Measurements from ENCODE around the gene ADGRE3. TPM values are rescaled to one million over a fixed set of nuclear protein-coding genes. Genes with fewer than 3 reads are reported as not detected.

Gene ADGRE3
- total RNA-seq, 1 experiment from 2014 or later = not detected

- Histone ChIP-seq H3K4me1 (replicated peaks) (no peaks in the 10 kb centered on the region), H3K27ac (no peak overlapping the region), H3K36me3 (0 out of 2 replicates have a peak, but pooled peaks cover 3% of the 10 kb centered on the region), H3K9me3 (replicated peaks) (no peaks in the 10 kb centered on the region; the same call in 1 of the 2 replicates), H3K27me3 (replicated peaks) (peaks cover 17% of the 10 kb centered on the region), H3K4me3 (no peak overlapping the region)
- no peak for DNase-seq (ENCODE audit: low read depth in 1 of 2, low spot score in 2 of 2)
Observed at GRCh38 chr19:14686411-14686810, 11.8 kb upstream of the ADGRE3 start.

DNA sequence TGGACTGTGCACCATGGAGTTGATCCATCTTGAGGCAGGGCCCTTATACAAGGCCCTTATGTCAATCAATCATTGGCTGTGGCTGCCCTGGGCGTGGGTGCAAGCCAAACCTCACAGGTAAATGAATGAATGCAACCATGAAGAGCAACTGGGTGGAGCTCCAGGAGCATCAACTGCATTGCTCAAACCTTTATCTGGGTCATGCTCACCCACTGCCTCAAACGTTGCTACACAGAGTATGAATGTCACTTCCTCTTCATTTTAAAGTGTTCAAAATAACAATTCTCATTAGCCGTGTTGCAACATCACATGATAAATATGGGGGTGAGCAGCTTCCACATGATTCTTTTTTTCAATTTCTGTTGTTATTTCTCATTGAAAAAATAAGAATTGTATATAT is 8.8 kb upstream of the ADGRE3 start:
- no peak overlapping the region for H3K4me3 ChIP-seq
- H3K27me3 ChIP-seq (replicated peaks) = peaks cover 17% of the 10 kb centered on the region
- no peaks in the 10 kb centered on the region for H3K36me3 ChIP-seq
- no peak for DNase-seq (ENCODE audit: low read depth in 1 of 2, low spot score in 2 of 2)
- no peak overlapping the region for H3K27ac ChIP-seq
- H3K9me3 ChIP-seq (replicated peaks) = no peaks in the 10 kb centered on the region; the same call in 1 of the 2 replicates
- no peaks in the 10 kb centered on the region for H3K4me1 ChIP-seq (replicated peaks)

- DNase-seq (ENCODE audit: low read depth in 1 of 2, low spot score in 2 of 2) = no peak
- Histone ChIP-seq H3K4me1 (replicated peaks) (no peaks in the 10 kb centered on the region), H3K27ac (no peak overlapping the region), H3K4me3 (no peak overlapping the region), H3K36me3 (no peaks in the 10 kb centered on the region), H3K9me3 (replicated peaks) (no peaks in the 10 kb centered on the region; the same call in 1 of the 2 replicates), H3K27me3 (replicated peaks) (peaks cover 17% of the 10 kb centered on the region)
Observed at GRCh38 chr19:14682084-14682483, 7.4 kb upstream of the ADGRE3 start.

DNA sequence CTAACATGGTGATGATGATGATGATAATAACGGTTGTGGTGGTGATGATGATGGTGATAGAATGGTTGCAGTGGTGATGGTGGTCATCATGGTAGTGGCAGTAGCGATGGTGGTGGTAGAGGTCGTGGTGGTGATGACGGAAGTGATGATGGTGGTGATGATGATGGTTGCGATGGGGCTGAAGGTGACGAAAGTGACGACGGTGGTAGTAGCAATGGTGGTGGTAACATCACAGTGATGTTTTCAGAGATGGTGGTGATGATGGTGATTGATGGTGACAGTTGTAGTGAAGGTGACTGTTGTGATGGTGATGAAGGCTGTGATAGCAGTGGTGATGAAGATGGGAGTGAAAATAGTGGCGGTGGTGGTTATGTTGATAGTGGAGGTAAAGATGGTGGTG is 3.6 kb upstream of the ADGRE3 start:
- H3K4me3 ChIP-seq = no peak overlapping the region
- no peak overlapping the region for H3K27ac ChIP-seq
- H3K4me1 ChIP-seq (replicated peaks) = no peaks in the 10 kb centered on the region
- DNase-seq (ENCODE audit: low read depth in 1 of 2, low spot score in 2 of 2) = no peak
- no peaks in the 10 kb centered on the region for H3K36me3 ChIP-seq
- peaks cover 4% of the 10 kb centered on the region for H3K27me3 ChIP-seq (replicated peaks)
- no peaks in the 10 kb centered on the region for H3K9me3 ChIP-seq (replicated peaks)

- no peak overlapping the region for H3K4me3 ChIP-seq
- H3K27me3 ChIP-seq (replicated peaks) = peaks cover 8% of the 10 kb centered on the region
- no peaks in the 10 kb centered on the region for H3K9me3 ChIP-seq (replicated peaks)
- no peak overlapping the region for H3K27ac ChIP-seq
- H3K4me1 ChIP-seq (replicated peaks) = no peaks in the 10 kb centered on the region
- no peaks in the 10 kb centered on the region for H3K36me3 ChIP-seq
- DNase-seq (ENCODE audit: low read depth in 1 of 2, low spot score in 2 of 2) = no peak
Observed at GRCh38 chr19:14677464-14677863, 2.8 kb upstream of the ADGRE3 start.

GRCh38 chr19:14676762-14677161 is 2.1 kb upstream of the ADGRE3 start:
- no peaks in the 10 kb centered on the region for H3K9me3 ChIP-seq (replicated peaks)
- H3K4me1 ChIP-seq (replicated peaks) = no peaks in the 10 kb centered on the region
- no peak overlapping the region for H3K27ac ChIP-seq
- DNase-seq (ENCODE audit: low read depth in 1 of 2, low spot score in 2 of 2) = no peak
- no peak overlapping the region for H3K4me3 ChIP-seq
- H3K27me3 ChIP-seq (replicated peaks) = peaks cover 12% of the 10 kb centered on the region
- no peaks in the 10 kb centered on the region for H3K36me3 ChIP-seq

GRCh38 chr19:14673088-14673487 is 1.6 kb downstream of the ADGRE3 start:
- Histone ChIP-seq H3K9me3 (replicated peaks) (no peaks in the 10 kb centered on the region), H3K4me3 (no peak overlapping the region), H3K4me1 (replicated peaks) (no peaks in the 10 kb centered on the region), H3K27me3 (replicated peaks) (peaks cover 24% of the 10 kb centered on the region), H3K36me3 (no peaks in the 10 kb centered on the region), H3K27ac (no peak overlapping the region)
- no peak for DNase-seq (ENCODE audit: low read depth in 1 of 2, low spot score in 2 of 2)

- H3K9me3 ChIP-seq (replicated peaks) = no peaks in the 10 kb centered on the region
- no peak overlapping the region for H3K4me3 ChIP-seq
- no peak overlapping the region for H3K27ac ChIP-seq
- peaks cover 24% of the 10 kb centered on the region for H3K27me3 ChIP-seq (replicated peaks)
- H3K4me1 ChIP-seq (replicated peaks) = no peaks in the 10 kb centered on the region
- DNase-seq (ENCODE audit: low read depth in 1 of 2, low spot score in 2 of 2) = no peak
- no peaks in the 10 kb centered on the region for H3K36me3 ChIP-seq
Observed at GRCh38 chr19:14672188-14672872, 2.3 kb downstream of the ADGRE3 start.

DNA sequence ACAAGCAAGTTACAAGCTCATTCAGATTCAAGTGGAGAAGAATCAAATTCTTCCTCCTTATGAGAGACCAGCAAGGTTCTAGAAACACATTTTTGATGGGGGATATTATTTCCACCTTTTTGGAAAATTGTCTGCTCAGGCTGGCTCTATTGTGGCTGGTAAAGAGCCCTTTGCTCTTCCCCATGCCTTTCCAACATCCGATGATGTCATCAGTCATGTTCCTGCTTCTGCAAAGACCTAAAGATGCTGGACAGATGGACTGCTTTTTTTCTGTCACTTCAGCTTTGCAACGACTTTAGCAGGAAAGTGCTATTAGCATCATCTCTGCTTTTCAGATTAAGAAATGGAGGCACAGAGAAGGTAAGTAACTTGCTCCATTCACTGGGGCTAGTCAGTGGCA is 4.2 kb downstream of the ADGRE3 start:
- H3K27me3 ChIP-seq (replicated peaks) = peaks cover 24% of the 10 kb centered on the region
- DNase-seq (ENCODE audit: low read depth in 1 of 2, low spot score in 2 of 2) = no peak

DNA sequence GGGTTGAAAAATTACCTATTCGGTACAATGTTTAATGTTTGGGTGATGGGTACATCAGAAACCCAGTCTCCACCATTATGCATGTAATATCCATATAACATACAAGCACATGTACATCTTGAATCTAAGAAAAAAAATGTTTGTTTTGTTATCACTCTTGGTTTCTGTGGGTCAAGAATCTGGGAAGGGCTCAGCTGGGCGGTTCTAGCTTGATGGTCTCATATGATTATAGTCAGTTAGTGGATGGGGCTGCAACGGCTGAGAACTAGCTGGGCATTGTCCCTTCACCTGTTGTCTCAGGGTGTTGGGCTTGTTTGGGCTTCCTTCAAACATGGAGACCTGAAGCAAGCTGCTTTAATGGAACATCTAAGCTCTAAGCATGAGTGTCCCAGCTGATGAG is 4.7 kb downstream of the ADGRE3 start:
- peaks cover 22% of the 10 kb centered on the region for H3K27me3 ChIP-seq (replicated peaks)
- no peaks in the 10 kb centered on the region for H3K4me1 ChIP-seq (replicated peaks)
- no peak overlapping the region for H3K4me3 ChIP-seq
- no peak overlapping the region for H3K27ac ChIP-seq
- H3K36me3 ChIP-seq = no peaks in the 10 kb centered on the region
- H3K9me3 ChIP-seq (replicated peaks) = no peaks in the 10 kb centered on the region
- DNase-seq (ENCODE audit: low read depth in 1 of 2, low spot score in 2 of 2) = no peak

More for the DNA sequence above, 4.2 kb downstream of the ADGRE3 start:
- Histone ChIP-seq H3K4me3 (no peak overlapping the region), H3K9me3 (replicated peaks) (no peaks in the 10 kb centered on the region), H3K27ac (no peak overlapping the region), H3K4me1 (replicated peaks) (no peaks in the 10 kb centered on the region), H3K36me3 (no peaks in the 10 kb centered on the region)

GRCh38 chr19:14661372-14661924 is 13.2 kb downstream of the ADGRE3 start:
- no peaks in the 10 kb centered on the region for H3K4me1 ChIP-seq (replicated peaks)
- H3K27me3 ChIP-seq (replicated peaks) = 0 out of 2 replicates have a peak, but pooled peaks cover 8% of the 10 kb centered on the region
- H3K27ac ChIP-seq = no peak overlapping the region
- no peaks in the 10 kb centered on the region for H3K9me3 ChIP-seq (replicated peaks)
- no peak overlapping the region for H3K4me3 ChIP-seq
- DNase-seq (ENCODE audit: low read depth in 1 of 2, low spot score in 2 of 2) = no peak
- no peaks in the 10 kb centered on the region for H3K36me3 ChIP-seq

- Histone ChIP-seq H3K27me3 (replicated peaks) (0 out of 2 replicates have a peak, but pooled peaks cover 11% of the 10 kb centered on the region), H3K9me3 (replicated peaks) (no peaks in the 10 kb centered on the region), H3K4me1 (replicated peaks) (no peaks in the 10 kb centered on the region), H3K27ac (no peak overlapping the region), H3K4me3 (no peak overlapping the region), H3K36me3 (no peaks in the 10 kb centered on the region)
- DNase-seq (ENCODE audit: low read depth in 1 of 2, low spot score in 2 of 2) = no peak
Observed at GRCh38 chr19:14659874-14660489, 14.7 kb downstream of the ADGRE3 start.

- H3K4me3 ChIP-seq = no peak overlapping the region
- H3K4me1 ChIP-seq (replicated peaks) = no peaks in the 10 kb centered on the region
- H3K27me3 ChIP-seq (replicated peaks) = 0 out of 2 replicates have a peak, but pooled peaks cover 13% of the 10 kb centered on the region
- DNase-seq (ENCODE audit: low read depth in 1 of 2, low spot score in 2 of 2) = no peak
- H3K9me3 ChIP-seq (replicated peaks) = no peaks in the 10 kb centered on the region
- no peaks in the 10 kb centered on the region for H3K36me3 ChIP-seq
- no peak overlapping the region for H3K27ac ChIP-seq
Observed at GRCh38 chr19:14655726-14656125, 18.9 kb downstream of the ADGRE3 start.
